HepG2 (cell line): ENCODE measurements around the gene CDH11. TPM values are rescaled to one million over a fixed set of nuclear protein-coding genes. Genes with fewer than 3 reads are reported as not detected.

Experiments
- ATAC-seq: fragments of 200-7000 bp; cut with Tn5 transposase; 3 replicates; pipeline ENCODE4 v1.9.1; 2020; ENCODE audit warnings: mild to moderate bottlenecking, moderate library complexity
- BruUV-seq: library from RNA; stranded (reverse); fragments of 400-500 nt; replicated peaks from 2 replicates; lab custom pipeline; 2021; lab: Mats Ljungman, UMichigan
- CTCF ChIA-PET: fragments of 300-600 bp; formaldehyde crosslinking; extraction: SDS; loops from one replicate; lab custom pipeline; 2021; ENCODE audit warnings: low total read pairs, inconsistent platforms, low intra/inter-chr PET ratio; lab: Yijun Ruan, JAX
- POLR2A ChIA-PET: fragments of 350-600 bp; sonication (Branson Sonifier 250); formaldehyde crosslinking; loops from one replicate; lab custom pipeline; 2020; ENCODE audit warnings: antibody characterized with exemption, inconsistent platforms; lab: Yijun Ruan, JAX
- DNase-seq: peaks from one replicate; pipeline ENCODE4 v3.0.0-alpha.2; 2015; ENCODE audit warnings: low spot score
- FAIRE-seq: peaks from 3 replicates; lab custom pipeline; 2011; peaks lifted over from hg19 to GRCh38; lab: Jason Lieb, UNC
- H2AFZ ChIP-seq: one replicate; pipeline ENCODE4 v1.6.1; 2011; ENCODE audit warnings: low read length, inconsistent platforms
- H3K27ac ChIP-seq: fragments of 300-600 bp; 3 replicates; pipeline ENCODE4 v1.8.0; 2011; ENCODE audit warnings: mixed run types, mild to moderate bottlenecking, mixed read lengths, low read length, inconsistent platforms; ENCODE audit not compliant: insufficient read depth; ENCODE audit errors: extremely low read length
- H3K27me3 ChIP-seq, 2 experiments: fragments of 200-600 bp in 1 of 2; 2 replicates in 1 of 2; 3 replicates in 1 of 2; pipeline versions ENCODE4 v1.6.0 to v1.8.0; 2011; ENCODE audit warnings: low read length in 2 of 2, mild to moderate bottlenecking in 2 of 2, moderate library complexity in 2 of 2, inconsistent platforms in 1 of 2; ENCODE audit not compliant: insufficient read depth in 2 of 2, control insufficient read depth in 1 of 2
- H3K36me3 ChIP-seq, 2 experiments: fragments of 200-600 bp in 1 of 2; replicated peaks in 1 of 2; 2 replicates in 1 of 2; 3 replicates in 1 of 2; pipeline versions ENCODE4 v1.5.1 to v1.8.0; 2011; ENCODE audit warnings: low read length in 2 of 2, inconsistent platforms in 1 of 2; ENCODE audit not compliant: insufficient read depth in 2 of 2, control insufficient read depth in 1 of 2
- H3K4me1 ChIP-seq: 2 replicates; pipeline ENCODE4 v1.5.1; 2012; ENCODE audit warnings: low read length, inconsistent platforms; ENCODE audit not compliant: insufficient read depth
- H3K4me2 ChIP-seq: 2 replicates; pipeline ENCODE4 v1.6.0; 2011; ENCODE audit warnings: low read depth, low read length, inconsistent platforms
- H3K4me3 ChIP-seq, 3 experiments: fragments of 200-600 bp in 1 of 3; sonication (generic), shearing (Covaris generic) in 1 of 3; replicated peaks in 1 of 3; 2 replicates each; pipeline ENCODE4 v1.5.1; 2011 to 2016; ENCODE audit warnings: low read length in 3 of 3, inconsistent platforms in 2 of 3, low read depth in 2 of 3, mild to moderate bottlenecking in 2 of 3, control low read depth in 1 of 3, mixed read lengths in 1 of 3; ENCODE audit not compliant: insufficient read depth in 1 of 3
- H3K79me2 ChIP-seq: one replicate; pipeline ENCODE4 v1.6.1; 2011; ENCODE audit warnings: low read length, inconsistent platforms; ENCODE audit not compliant: insufficient read depth
- H3K9ac ChIP-seq: 2 replicates; pipeline ENCODE4 v1.6.0; 2011; ENCODE audit warnings: mild to moderate bottlenecking, low read depth, low read length, inconsistent platforms; ENCODE audit not compliant: insufficient read depth
- H3K9me3 ChIP-seq: 2 replicates; pipeline ENCODE4 v1.5.1; 2012; ENCODE audit warnings: mild to moderate bottlenecking, low read length
- H4K20me1 ChIP-seq: 2 replicates; pipeline ENCODE4 v1.6.0; 2011; ENCODE audit warnings: inconsistent platforms, mild to moderate bottlenecking, low read length, moderate library complexity; ENCODE audit not compliant: insufficient read depth
- AFF4 ChIP-seq: sonication (generic); formaldehyde crosslinking; IDR thresholded peaks from 2 replicates; pipeline ENCODE4 v1.4.0; 2020; ENCODE audit warnings: missing genetic modification reagents
- ATF1 ChIP-seq: IDR thresholded peaks from 2 replicates; pipeline ENCODE4 v1.6.1; 2016; ENCODE audit warnings: mild to moderate bottlenecking, control low read depth
- BATF2 ChIP-seq: sonication (generic); formaldehyde crosslinking; IDR thresholded peaks from 2 replicates; pipeline ENCODE4 v1.8.0; 2022; ENCODE audit warnings: mild to moderate bottlenecking, missing genetic modification reagents, moderate library complexity
- CHD4 ChIP-seq: fragments of 200-600 bp; sonication (generic); IDR thresholded peaks from 2 replicates; pipeline ENCODE4 v1.7.0; 2017; ENCODE audit warnings: mild to moderate bottlenecking, low read length, borderline replicate concordance
- ETV6 ChIP-seq: sonication (generic); formaldehyde crosslinking; conservative IDR thresholded peaks from 2 replicates; pipeline ENCODE4 v1.4.0; 2020; ENCODE audit warnings: missing genetic modification reagents
- MZF1 ChIP-seq: sonication (generic); formaldehyde crosslinking; IDR thresholded peaks from 2 replicates; pipeline ENCODE4 v1.8.1; 2023; ENCODE audit warnings: mild to moderate bottlenecking, missing genetic modification reagents, borderline replicate concordance
- PBX2 ChIP-seq: IDR thresholded peaks from 2 replicates; pipeline ENCODE4 v1.6.1; 2016; ENCODE audit warnings: control low read depth
- SMARCC2 ChIP-seq: fragments of 450-650 bp; IDR thresholded peaks from 2 replicates; pipeline ENCODE4 v1.6.1; 2017; ENCODE audit warnings: antibody characterized with exemption, mild to moderate bottlenecking
- ZMYM2 ChIP-seq: sonication (generic); formaldehyde crosslinking; IDR thresholded peaks from 2 replicates; pipeline ENCODE4 v1.8.0; 2022; ENCODE audit warnings: mild to moderate bottlenecking, missing genetic modification reagents
- ZNF205 ChIP-seq: IDR thresholded peaks from 2 replicates; pipeline ENCODE4 v1.6.1; 2018; ENCODE audit warnings: missing biosample characterization, missing genetic modification reagents
- ZNF780A ChIP-seq: sonication (generic); formaldehyde crosslinking; IDR thresholded peaks from 2 replicates; pipeline ENCODE4 v1.8.0; 2022; ENCODE audit warnings: mild to moderate bottlenecking, missing genetic modification reagents, moderate library complexity
- WGBS: methylation state at CpG from one replicate; pipeline ENCODE4 v1.1.6; 2017; ENCODE audit warnings: low lambda C conversion rate; 5-methylcytosine and 5-hydroxymethylcytosine counted together
- in situ Hi-C: cut with HindIII; loops from 2 replicates; pipeline ENCODE4 v1.10.0; 2017; ENCODE audit warnings: low pct_unique_long_range_greater_than_20kb; ENCODE audit not compliant: extremely low pct_ligation_motif_present
- intact Hi-C: fragments of 100-400 bp; cut with micrococcal nuclease; formaldehyde crosslinking; loops from one replicate; pipeline ENCODE4 v1.10.0; 2022; ENCODE audit not compliant: unreplicated experiment
- polyA plus RNA-seq, 8 experiments: library from polyadenylated mRNA; depleted of rRNA in 3 of 8; stranded (reverse) in 7 of 8; unstranded in 1 of 8; fragments of >200 nt; fragmentation: Illumina TruSeq in 4 of 8; extraction: Trizol in 4 of 8; gene quantifications; 2 replicates each; pipeline versions ENCODE4 v1.2.1 to v1.2.3, GENCODE V29; 2011 to 2016; ENCODE audit warnings: low read depth in 4 of 8, missing spikeins in 1 of 8, mixed read lengths in 1 of 8; ENCODE audit not compliant: insufficient read depth in 1 of 8
- total RNA-seq, 5 experiments: library from RNA; depleted of rRNA; stranded (reverse); fragments of >200 nt; fragmentation: Illumina TruSeq; extraction: Trizol; gene quantifications; 2 replicates each; pipeline ENCODE4 v1.2.3, GENCODE V29; 2016; ENCODE audit warnings: low read depth in 1 of 5
- TF ChIP-seq, protein P1 (sequence below): sonication (generic); formaldehyde crosslinking; IDR thresholded peaks from 2 replicates; pipeline ENCODE4 v1.8.1; 2023; ENCODE audit warnings: missing genetic modification reagents, mild to moderate bottlenecking, borderline replicate concordance
- TF ChIP-seq, protein P2 (sequence below): sonication (generic); formaldehyde crosslinking; IDR thresholded peaks from 2 replicates; pipeline ENCODE4 v1.4.0; 2020; ENCODE audit warnings: mild to moderate bottlenecking, missing genetic modification reagents, borderline replicate concordance

The CDH11 gene
- total and polyA plus RNA-seq, 2 of the 13 experiments (the other 11 are each of a cell fraction or from before 2014, with no cell fraction given), result not detected

- no peak overlapping the region for H3K4me3 ChIP-seq
- no TSS peak for BruUV-seq
- H3K4me1 ChIP-seq, result 0 out of 2 replicates have a peak, but pooled peaks cover 5% of the 10 kb centered on the region
- H4K20me1 ChIP-seq, result no peaks in the 10 kb centered on the region
- H3K79me2 ChIP-seq, result no peaks in the 10 kb centered on the region
- no peaks in the 10 kb centered on the region for H3K9me3 ChIP-seq
- no peaks in the 10 kb centered on the region; a peak in 1 of 5 replicates for H3K27me3 ChIP-seq
- H3K36me3 ChIP-seq, result no peaks in the 10 kb centered on the region
- H3K9ac ChIP-seq, result no peak overlapping the region
- ATAC-seq, result peak; percentile 32
- in situ Hi-C loops, result no loop called here
- 46% methylated on average over 24 of the region's 24 CpGs for WGBS
- FAIRE-seq, result no peak
- intact Hi-C loops, result no loop called here
- no peak overlapping the region for H3K27ac ChIP-seq
- no peak for DNase-seq
- H2AFZ ChIP-seq, result no peak overlapping the region
- no peak overlapping the region for H3K4me2 ChIP-seq
- ChIA-PET POLR2A (no interaction called here), CTCF (no interaction called here)
- TF ChIP-seq ETV6 (no peak), ZNF780A (CRISPR knock-in tag) (no peak), BATF2 (no peak), ZNF205 (CRISPR knock-in tag) (no peak), CHD4 (no peak), ZMYM2 (no peak), MZF1 (CRISPR knock-in tag) (no peak), AFF4 (no peak), SMARCC2 (no peak), PBX2 (CRISPR knock-in tag) (no peak), ATF1 (CRISPR knock-in tag) (no peak)
- TF ChIP-seq, protein P1, sequence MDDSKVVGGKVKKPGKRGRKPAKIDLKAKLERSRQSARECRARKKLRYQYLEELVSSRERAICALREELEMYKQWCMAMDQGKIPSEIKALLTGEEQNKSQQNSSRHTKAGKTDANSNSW (CRISPR knock-in tag), result no peak
- TF ChIP-seq, protein P2, sequence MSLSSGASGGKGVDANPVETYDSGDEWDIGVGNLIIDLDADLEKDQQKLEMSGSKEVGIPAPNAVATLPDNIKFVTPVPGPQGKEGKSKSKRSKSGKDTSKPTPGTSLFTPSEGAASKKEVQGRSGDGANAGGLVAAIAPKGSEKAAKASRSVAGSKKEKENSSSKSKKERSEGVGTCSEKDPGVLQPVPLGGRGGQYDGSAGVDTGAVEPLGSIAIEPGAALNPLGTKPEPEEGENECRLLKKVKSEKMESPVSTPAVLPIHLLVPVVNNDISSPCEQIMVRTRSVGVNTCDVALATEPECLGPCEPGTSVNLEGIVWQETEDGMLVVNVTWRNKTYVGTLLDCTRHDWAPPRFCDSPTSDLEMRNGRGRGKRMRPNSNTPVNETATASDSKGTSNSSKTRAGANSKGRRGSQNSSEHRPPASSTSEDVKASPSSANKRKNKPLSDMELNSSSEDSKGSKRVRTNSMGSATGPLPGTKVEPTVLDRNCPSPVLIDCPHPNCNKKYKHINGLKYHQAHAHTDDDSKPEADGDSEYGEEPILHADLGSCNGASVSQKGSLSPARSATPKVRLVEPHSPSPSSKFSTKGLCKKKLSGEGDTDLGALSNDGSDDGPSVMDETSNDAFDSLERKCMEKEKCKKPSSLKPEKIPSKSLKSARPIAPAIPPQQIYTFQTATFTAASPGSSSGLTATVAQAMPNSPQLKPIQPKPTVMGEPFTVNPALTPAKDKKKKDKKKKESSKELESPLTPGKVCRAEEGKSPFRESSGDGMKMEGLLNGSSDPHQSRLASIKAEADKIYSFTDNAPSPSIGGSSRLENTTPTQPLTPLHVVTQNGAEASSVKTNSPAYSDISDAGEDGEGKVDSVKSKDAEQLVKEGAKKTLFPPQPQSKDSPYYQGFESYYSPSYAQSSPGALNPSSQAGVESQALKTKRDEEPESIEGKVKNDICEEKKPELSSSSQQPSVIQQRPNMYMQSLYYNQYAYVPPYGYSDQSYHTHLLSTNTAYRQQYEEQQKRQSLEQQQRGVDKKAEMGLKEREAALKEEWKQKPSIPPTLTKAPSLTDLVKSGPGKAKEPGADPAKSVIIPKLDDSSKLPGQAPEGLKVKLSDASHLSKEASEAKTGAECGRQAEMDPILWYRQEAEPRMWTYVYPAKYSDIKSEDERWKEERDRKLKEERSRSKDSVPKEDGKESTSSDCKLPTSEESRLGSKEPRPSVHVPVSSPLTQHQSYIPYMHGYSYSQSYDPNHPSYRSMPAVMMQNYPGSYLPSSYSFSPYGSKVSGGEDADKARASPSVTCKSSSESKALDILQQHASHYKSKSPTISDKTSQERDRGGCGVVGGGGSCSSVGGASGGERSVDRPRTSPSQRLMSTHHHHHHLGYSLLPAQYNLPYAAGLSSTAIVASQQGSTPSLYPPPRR (CRISPR knock-in tag), result no peak
Measured at GRCh38 chr16:65071433-65072311, 50.2 kb downstream of the CDH11 start.
